ENCODE results near the gene SPRR1A. TPM values are rescaled to one million over a fixed set of nuclear protein-coding genes. Genes with fewer than 3 reads are reported as not detected.

The SPRR1A gene
- total RNA-seq, 3 donors from 2014 or later = not detected

- no peak for DNase-seq (ENCODE audit: low spot score in 2 of 2)
- Histone ChIP-seq H3K9me3 (no peaks in the 10 kb centered on the region), H3K27ac (no peak overlapping the region), H3K4me1 (no peaks in the 10 kb centered on the region), H3K4me3 (no peak overlapping the region), H3K36me3 (no peaks in the 10 kb centered on the region), H3K27me3 (no peaks in the 10 kb centered on the region)
- TF ChIP-seq POLR2AphosphoS5 (IDR thresholded peaks at IDR 0.05) = no peak
- no peak for TF ChIP-seq POLR2A (IDR thresholded peaks at IDR 0.05)
- no peak for TF ChIP-seq CTCF (IDR thresholded peaks at IDR 0.05)
- intact Hi-C loops (cut with DNase I; ENCODE audit: low total_unique reads) = no loop called here
Observed at GRCh38 chr1:153035211-153035610, 51.3 kb downstream of the SPRR1A start.

Other genes starting within 250 kb of the SPRR1A start
- gene KPRP, start 226.1 kb upstream of the SPRR1A start, total RNA-seq = not detected
- gene LCE1F, start 208.9 kb upstream of the SPRR1A start, total RNA-seq = not detected
- gene LCE1E, start 197.8 kb upstream of the SPRR1A start, total RNA-seq = not detected
- not detected for gene LCE1D, start 187.4 kb upstream of the SPRR1A start, total RNA-seq
- gene LCE1C, start 177.4 kb upstream of the SPRR1A start, total RNA-seq = not detected
- not detected for gene LCE1B, start 172.1 kb upstream of the SPRR1A start, total RNA-seq
- not detected for gene LCE1A, start 156.6 kb upstream of the SPRR1A start, total RNA-seq
- gene LCE6A, start 141.2 kb upstream of the SPRR1A start, total RNA-seq = not detected
- not detected for gene LCE7A, start 124.1 kb upstream of the SPRR1A start, total RNA-seq
- not detected for gene SMCP, start 105.8 kb upstream of the SPRR1A start, total RNA-seq
- gene IVL, start 75.5 kb upstream of the SPRR1A start, total RNA-seq = not detected
- not detected for gene SPRR5, start 36.9 kb upstream of the SPRR1A start, total RNA-seq
- not detected for gene SPRR4, start 13.4 kb upstream of the SPRR1A start, total RNA-seq
- gene SPRR3, start 17.7 kb downstream of the SPRR1A start, total RNA-seq = not detected
- gene SPRR1B, start 47.1 kb downstream of the SPRR1A start, total RNA-seq = not detected
- gene SPRR2D, start 57.0 kb downstream of the SPRR1A start, total RNA-seq = not detected
- not detected for gene SPRR2A, start 73.4 kb downstream of the SPRR1A start, total RNA-seq
- not detected for gene SPRR2B, start 87.5 kb downstream of the SPRR1A start, total RNA-seq
- gene SPRR2E, start 110.4 kb downstream of the SPRR1A start, total RNA-seq = not detected
- not detected for gene SPRR2F, start 129.4 kb downstream of the SPRR1A start, total RNA-seq
- gene SPRR2G, start 166.8 kb downstream of the SPRR1A start, total RNA-seq = not detected
- gene LELP1, start 219.3 kb downstream of the SPRR1A start, total RNA-seq = not detected
- not detected for gene PRR9, start 233.5 kb downstream of the SPRR1A start, total RNA-seq

Data from breast epithelium (tissue), 4 donors.